Vagina (tissue), 2 donors: Measurements from ENCODE around the gene JAG1.

Experiments used
- POLR2AphosphoS5 ChIP-seq, 2 donors: sonication (generic); formaldehyde crosslinking; IDR thresholded peaks; one replicate each; pipeline ENCODE4 v1.9.0; 2017; ENCODE audit warnings: antibody characterized with exemption in 2 of 2, mild to moderate bottlenecking in 2 of 2, low read depth in 1 of 2; ENCODE audit not compliant: insufficient read depth in 1 of 2
- TF ChIP-seq, protein P1 (sequence below), 3 experiments: fragments of 450-650 bp in 2 of 3; fragments of 200-600 bp in 1 of 3; sonication (generic) in 1 of 3; IDR thresholded peaks; one replicate each; pipeline ENCODE4 v1.5.1; 2017 to 2019; ENCODE audit warnings: antibody characterized with exemption in 3 of 3, mild to moderate bottlenecking in 2 of 3, moderate library complexity in 2 of 3

DNA sequence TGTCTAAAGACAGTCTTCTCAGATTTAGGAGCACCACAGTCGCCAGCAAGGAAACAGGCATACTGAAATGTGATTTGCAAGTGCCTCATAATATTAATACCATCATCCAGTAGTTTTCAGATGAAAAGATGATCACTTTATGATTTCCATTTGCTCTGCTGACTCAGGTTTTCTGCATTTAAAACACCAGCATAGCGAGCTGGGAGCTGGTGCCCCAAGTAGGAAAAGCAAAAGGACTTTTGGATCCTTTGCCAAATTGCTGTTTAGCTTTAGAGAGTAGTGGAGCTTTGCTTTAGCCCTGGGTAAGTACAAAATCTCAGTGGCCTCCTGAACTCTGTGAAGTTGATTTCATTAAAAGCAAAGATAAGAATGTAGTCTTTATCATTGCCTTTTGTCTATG is 78.5 kb downstream of the JAG1 start:
- TF ChIP-seq, protein P1, sequence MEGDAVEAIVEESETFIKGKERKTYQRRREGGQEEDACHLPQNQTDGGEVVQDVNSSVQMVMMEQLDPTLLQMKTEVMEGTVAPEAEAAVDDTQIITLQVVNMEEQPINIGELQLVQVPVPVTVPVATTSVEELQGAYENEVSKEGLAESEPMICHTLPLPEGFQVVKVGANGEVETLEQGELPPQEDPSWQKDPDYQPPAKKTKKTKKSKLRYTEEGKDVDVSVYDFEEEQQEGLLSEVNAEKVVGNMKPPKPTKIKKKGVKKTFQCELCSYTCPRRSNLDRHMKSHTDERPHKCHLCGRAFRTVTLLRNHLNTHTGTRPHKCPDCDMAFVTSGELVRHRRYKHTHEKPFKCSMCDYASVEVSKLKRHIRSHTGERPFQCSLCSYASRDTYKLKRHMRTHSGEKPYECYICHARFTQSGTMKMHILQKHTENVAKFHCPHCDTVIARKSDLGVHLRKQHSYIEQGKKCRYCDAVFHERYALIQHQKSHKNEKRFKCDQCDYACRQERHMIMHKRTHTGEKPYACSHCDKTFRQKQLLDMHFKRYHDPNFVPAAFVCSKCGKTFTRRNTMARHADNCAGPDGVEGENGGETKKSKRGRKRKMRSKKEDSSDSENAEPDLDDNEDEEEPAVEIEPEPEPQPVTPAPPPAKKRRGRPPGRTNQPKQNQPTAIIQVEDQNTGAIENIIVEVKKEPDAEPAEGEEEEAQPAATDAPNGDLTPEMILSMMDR (IDR thresholded peaks at IDR 0.05), result no peak
- TF ChIP-seq POLR2AphosphoS5 (IDR thresholded peaks at IDR 0.05; ENCODE audit: insufficient read depth in 1 of 2, low read depth in 1 of 2), result no peak
